ENCODE measurements around the gene HSPB1.

The HSPB1 gene

DNA sequence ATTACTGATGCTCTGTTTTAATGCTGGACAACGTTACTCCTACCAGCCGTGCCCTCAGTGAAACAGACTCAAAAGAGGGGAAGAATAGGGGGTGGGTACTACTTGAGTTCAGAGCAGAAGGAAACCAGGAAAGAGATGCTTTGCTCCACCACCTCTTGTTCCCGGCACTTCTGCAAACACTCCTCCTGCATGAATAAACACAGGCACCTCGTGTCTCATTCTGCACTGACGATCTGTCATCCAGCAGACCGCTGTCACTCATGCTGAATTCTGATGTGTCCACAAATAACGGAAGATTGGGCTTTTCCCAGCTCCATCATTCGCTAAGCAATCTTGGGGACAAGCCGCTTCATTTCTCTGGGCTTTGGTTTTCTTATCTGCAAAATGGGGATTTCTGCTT is 29.6 kb downstream of the HSPB1 start:
- ChIA-PET POLR2A (interaction anchor here (0.6 kb wide), 1 partner anchor 70 kb away, joined by 6 read pairs; no protein-coding TSS in a partner anchor), CTCF (no interaction called here)
- Histone ChIP-seq H3K4me3 (ENCODE audit: low read depth, low read length) (no peak overlapping the region), H3K36me3 (ENCODE audit: control insufficient read depth in 2 of 2, insufficient read depth in 1 of 2, low read length in 2 of 2) (peaks cover 3 to 39% of the 10 kb centered on the region in 2 experiments), H3K27ac (ENCODE audit: extremely low read depth, low read depth, low read length) (no peak overlapping the region), H3K4me1 (ENCODE audit: control insufficient read depth, insufficient read depth, low read length) (0 out of 2 replicates have a peak, but pooled peaks cover 8% of the 10 kb centered on the region), H3K9me3 (ENCODE audit: control insufficient read depth, insufficient read depth, low read depth, low read length) (no peaks in the 10 kb centered on the region)
- no peak for TF ChIP-seq ZNF701 (tag by site-specific recombination; IDR thresholded peaks at IDR 0.05)
- no peak for TF ChIP-seq ZNF23 (tag by site-specific recombination; IDR thresholded peaks at IDR 0.05; ENCODE audit: borderline replicate concordance)
- TF ChIP-seq OVOL3 (tag by site-specific recombination; IDR thresholded peaks at IDR 0.05), result no peak
- TF ChIP-seq HOXD13 (CRISPR knock-in tag; IDR thresholded peaks at IDR 0.05; ENCODE audit: borderline replicate concordance), result no peak
- TF ChIP-seq ZNF585B (tag by site-specific recombination; IDR thresholded peaks at IDR 0.05), result no peak
- no peak for TF ChIP-seq KLF16 (tag by site-specific recombination; IDR thresholded peaks at IDR 0.05)
- TF ChIP-seq ZNF121 (tag by site-specific recombination; IDR thresholded peaks at IDR 0.05), result no peak
- no peak for TF ChIP-seq BCL11B (tag by site-specific recombination; IDR thresholded peaks at IDR 0.05; ENCODE audit: low read depth)
- no peak for TF ChIP-seq ZNF391 (tag by site-specific recombination; IDR thresholded peaks at IDR 0.05; ENCODE audit: borderline replicate concordance, low read depth)
- no peak for TF ChIP-seq KLF9 (tag by site-specific recombination; IDR thresholded peaks at IDR 0.05; ENCODE audit: low read depth)
- TF ChIP-seq KLF7 (tag by site-specific recombination; IDR thresholded peaks at IDR 0.05; ENCODE audit: borderline replicate concordance), result no peak
- TF ChIP-seq, protein P1, sequence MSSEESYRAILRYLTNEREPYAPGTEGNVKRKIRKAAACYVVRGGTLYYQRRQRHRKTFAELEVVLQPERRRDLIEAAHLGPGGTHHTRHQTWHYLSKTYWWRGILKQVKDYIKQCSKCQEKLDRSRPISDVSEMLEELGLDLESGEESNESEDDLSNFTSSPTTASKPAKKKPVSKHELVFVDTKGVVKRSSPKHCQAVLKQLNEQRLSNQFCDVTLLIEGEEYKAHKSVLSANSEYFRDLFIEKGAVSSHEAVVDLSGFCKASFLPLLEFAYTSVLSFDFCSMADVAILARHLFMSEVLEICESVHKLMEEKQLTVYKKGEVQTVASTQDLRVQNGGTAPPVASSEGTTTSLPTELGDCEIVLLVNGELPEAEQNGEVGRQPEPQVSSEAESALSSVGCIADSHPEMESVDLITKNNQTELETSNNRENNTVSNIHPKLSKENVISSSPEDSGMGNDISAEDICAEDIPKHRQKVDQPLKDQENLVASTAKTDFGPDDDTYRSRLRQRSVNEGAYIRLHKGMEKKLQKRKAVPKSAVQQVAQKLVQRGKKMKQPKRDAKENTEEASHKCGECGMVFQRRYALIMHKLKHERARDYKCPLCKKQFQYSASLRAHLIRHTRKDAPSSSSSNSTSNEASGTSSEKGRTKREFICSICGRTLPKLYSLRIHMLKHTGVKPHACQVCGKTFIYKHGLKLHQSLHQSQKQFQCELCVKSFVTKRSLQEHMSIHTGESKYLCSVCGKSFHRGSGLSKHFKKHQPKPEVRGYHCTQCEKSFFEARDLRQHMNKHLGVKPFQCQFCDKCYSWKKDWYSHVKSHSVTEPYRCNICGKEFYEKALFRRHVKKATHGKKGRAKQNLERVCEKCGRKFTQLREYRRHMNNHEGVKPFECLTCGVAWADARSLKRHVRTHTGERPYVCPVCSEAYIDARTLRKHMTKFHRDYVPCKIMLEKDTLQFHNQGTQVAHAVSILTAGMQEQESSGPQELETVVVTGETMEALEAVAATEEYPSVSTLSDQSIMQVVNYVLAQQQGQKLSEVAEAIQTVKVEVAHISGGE (tag by site-specific recombination; conservative IDR thresholded peaks at IDR 0.05; ENCODE audit: low read depth), result no peak
- TF ChIP-seq, protein P2, sequence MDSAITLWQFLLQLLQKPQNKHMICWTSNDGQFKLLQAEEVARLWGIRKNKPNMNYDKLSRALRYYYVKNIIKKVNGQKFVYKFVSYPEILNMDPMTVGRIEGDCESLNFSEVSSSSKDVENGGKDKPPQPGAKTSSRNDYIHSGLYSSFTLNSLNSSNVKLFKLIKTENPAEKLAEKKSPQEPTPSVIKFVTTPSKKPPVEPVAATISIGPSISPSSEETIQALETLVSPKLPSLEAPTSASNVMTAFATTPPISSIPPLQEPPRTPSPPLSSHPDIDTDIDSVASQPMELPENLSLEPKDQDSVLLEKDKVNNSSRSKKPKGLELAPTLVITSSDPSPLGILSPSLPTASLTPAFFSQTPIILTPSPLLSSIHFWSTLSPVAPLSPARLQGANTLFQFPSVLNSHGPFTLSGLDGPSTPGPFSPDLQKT (IDR thresholded peaks at IDR 0.05; ENCODE audit: borderline replicate concordance, low read depth, low read length), result no peak
- no peak for TF ChIP-seq PRDM4 (tag by site-specific recombination; IDR thresholded peaks at IDR 0.05)
- no peak for TF ChIP-seq ZNF600 (tag by site-specific recombination; IDR thresholded peaks at IDR 0.05)
- TF ChIP-seq ZNF19 (tag by site-specific recombination; IDR thresholded peaks at IDR 0.05; ENCODE audit: low read depth), result no peak
- TF ChIP-seq SALL2 (tag by site-specific recombination; IDR thresholded peaks at IDR 0.05; ENCODE audit: borderline replicate concordance), result no peak
- TF ChIP-seq, protein P3, sequence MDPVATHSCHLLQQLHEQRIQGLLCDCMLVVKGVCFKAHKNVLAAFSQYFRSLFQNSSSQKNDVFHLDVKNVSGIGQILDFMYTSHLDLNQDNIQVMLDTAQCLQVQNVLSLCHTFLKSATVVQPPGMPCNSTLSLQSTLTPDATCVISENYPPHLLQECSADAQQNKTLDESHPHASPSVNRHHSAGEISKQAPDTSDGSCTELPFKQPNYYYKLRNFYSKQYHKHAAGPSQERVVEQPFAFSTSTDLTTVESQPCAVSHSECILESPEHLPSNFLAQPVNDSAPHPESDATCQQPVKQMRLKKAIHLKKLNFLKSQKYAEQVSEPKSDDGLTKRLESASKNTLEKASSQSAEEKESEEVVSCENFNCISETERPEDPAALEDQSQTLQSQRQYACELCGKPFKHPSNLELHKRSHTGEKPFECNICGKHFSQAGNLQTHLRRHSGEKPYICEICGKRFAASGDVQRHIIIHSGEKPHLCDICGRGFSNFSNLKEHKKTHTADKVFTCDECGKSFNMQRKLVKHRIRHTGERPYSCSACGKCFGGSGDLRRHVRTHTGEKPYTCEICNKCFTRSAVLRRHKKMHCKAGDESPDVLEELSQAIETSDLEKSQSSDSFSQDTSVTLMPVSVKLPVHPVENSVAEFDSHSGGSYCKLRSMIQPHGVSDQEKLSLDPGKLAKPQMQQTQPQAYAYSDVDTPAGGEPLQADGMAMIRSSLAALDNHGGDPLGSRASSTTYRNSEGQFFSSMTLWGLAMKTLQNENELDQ (tag by site-specific recombination; IDR thresholded peaks at IDR 0.05; ENCODE audit: low read depth), result no peak
- TF ChIP-seq FEZF1 (tag by site-specific recombination; IDR thresholded peaks at IDR 0.05), result no peak
